ENCODE results near the gene TMTC1.

TMTC1 gene

GRCh38 chr12:29763301-29763683, 20.4 kb downstream of the TMTC1 start:
- DNase-seq = no peak
- TF ChIP-seq POLR2A (IDR thresholded peaks at IDR 0.05; ENCODE audit: low read length) (no peak), GATA1 (IDR thresholded peaks at IDR 0.05; ENCODE audit: low read depth, low read length) (no peak)

GRCh38 chr12:29762637-29763300, 21.0 kb downstream of the TMTC1 start:
- TF ChIP-seq GATA1 (IDR thresholded peaks at IDR 0.05; ENCODE audit: low read depth, low read length) (no peak), POLR2A (IDR thresholded peaks at IDR 0.05; ENCODE audit: low read length) (no peak)
- DNase-seq = no peak

- TF ChIP-seq POLR2A (IDR thresholded peaks at IDR 0.05; ENCODE audit: low read length) (no peak), GATA1 (IDR thresholded peaks at IDR 0.05; ENCODE audit: low read depth, low read length) (no peak)
- DNase-seq = no peak
These were observed 23.8 kb downstream of the TMTC1 start for GRCh38 chr12:29759950-29760349.

GRCh38 chr12:29756741-29757390, 26.9 kb downstream of the TMTC1 start:
- DNase-seq = no peak
- TF ChIP-seq POLR2A (IDR thresholded peaks at IDR 0.05; ENCODE audit: low read length) = no peak
- TF ChIP-seq GATA1 (IDR thresholded peaks at IDR 0.05; ENCODE audit: low read depth, low read length) = no peak

DNA sequence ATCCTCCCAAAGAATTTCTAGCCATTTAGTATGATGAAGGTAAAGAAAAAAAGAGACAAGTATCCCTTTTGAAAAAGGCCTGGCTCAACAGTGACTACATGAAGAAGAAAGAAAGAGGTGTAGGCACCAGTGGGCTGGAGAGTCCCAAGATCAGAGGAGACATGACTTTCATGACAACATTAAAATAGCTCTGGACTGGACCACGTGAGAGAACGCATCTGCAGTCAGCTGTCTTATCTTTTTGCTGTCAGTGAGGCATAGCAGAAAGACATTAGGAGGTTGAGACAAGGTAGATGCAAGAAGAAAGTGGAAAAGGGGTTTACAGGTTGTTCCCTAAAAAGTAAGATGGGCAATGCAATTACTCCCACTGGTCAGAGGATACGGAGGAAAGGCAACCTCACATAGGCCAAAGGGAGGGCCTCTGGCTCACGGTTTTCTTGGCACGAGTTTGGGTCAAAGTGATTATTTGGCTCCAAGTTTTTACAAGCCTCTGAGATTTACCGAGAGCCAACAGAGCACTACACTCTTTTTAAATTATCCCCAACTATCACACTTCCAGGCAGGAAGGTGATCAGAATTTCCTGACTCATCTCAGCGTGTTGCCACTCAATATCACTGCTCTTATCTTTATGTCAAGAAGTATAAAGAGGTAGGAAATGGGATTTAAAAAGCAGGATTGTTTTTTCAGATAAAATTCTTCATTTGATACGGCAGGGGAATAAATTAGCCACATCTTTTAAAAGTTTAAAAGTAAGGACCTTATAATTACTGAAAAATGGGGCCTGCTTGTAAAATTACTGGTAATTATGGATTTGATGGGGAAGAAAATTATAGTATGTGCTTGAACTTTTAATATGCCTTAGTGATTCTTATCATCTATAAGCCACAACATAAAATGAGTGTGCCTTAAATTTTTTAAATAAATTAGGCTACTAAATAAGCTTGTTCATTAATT, 29.2 kb downstream of the TMTC1 start:
- DNase-seq = no peak
- TF ChIP-seq POLR2A (IDR thresholded peaks at IDR 0.05; ENCODE audit: low read length) (no peak), GATA1 (IDR thresholded peaks at IDR 0.05; ENCODE audit: low read depth, low read length) (no peak)

DNA sequence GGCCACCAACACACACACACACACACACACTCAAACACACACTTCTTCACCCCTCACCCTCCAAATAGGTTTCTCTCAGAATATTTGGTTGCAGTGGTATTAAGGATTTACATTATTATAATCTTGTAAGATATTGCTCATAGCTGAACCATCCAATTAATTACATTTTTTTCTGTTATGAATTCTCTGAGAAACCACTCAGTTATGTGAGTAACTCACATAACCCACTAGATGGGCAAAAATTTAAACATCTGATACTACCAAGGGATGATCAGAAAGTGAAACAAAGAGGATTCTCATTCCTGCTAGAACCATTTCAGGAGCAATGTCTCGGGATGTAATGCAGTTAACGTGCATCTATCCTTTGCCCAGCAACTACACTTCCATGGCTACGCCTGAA, 31.6 kb downstream of the TMTC1 start:
- TF ChIP-seq GATA1 (IDR thresholded peaks at IDR 0.05; ENCODE audit: low read depth, low read length) (no peak), POLR2A (IDR thresholded peaks at IDR 0.05; ENCODE audit: low read length) (no peak)
- no peak for DNase-seq

DNA sequence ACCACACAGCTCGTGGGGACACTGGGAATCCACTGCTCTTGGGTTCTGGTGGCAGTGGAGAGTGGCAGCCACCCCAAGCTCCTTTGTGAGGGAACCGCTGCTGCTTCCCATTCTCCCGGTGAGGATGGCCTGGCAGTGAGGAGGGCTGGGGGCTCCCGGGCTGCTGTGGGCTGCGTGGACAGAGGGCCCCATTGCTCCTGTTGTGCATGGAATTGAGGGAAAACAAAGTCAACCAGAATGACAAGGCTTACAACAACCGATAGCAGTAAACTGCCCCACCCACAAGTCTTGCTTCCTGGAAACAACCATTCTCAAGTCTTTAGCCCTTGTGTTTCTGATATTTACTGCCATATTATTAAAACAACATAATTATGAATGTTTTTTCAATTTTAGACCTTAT, 32.1 kb downstream of the TMTC1 start:
- TF ChIP-seq GATA1 (IDR thresholded peaks at IDR 0.05; ENCODE audit: low read depth, low read length) (no peak), POLR2A (IDR thresholded peaks at IDR 0.05; ENCODE audit: low read length) (no peak)
- DNase-seq = no peak

- DNase-seq = no peak
- TF ChIP-seq POLR2A (IDR thresholded peaks at IDR 0.05; ENCODE audit: low read length) (no peak), GATA1 (IDR thresholded peaks at IDR 0.05; ENCODE audit: low read depth, low read length) (no peak)
These were observed 32.9 kb downstream of the TMTC1 start for GRCh38 chr12:29750928-29751220.

DNA sequence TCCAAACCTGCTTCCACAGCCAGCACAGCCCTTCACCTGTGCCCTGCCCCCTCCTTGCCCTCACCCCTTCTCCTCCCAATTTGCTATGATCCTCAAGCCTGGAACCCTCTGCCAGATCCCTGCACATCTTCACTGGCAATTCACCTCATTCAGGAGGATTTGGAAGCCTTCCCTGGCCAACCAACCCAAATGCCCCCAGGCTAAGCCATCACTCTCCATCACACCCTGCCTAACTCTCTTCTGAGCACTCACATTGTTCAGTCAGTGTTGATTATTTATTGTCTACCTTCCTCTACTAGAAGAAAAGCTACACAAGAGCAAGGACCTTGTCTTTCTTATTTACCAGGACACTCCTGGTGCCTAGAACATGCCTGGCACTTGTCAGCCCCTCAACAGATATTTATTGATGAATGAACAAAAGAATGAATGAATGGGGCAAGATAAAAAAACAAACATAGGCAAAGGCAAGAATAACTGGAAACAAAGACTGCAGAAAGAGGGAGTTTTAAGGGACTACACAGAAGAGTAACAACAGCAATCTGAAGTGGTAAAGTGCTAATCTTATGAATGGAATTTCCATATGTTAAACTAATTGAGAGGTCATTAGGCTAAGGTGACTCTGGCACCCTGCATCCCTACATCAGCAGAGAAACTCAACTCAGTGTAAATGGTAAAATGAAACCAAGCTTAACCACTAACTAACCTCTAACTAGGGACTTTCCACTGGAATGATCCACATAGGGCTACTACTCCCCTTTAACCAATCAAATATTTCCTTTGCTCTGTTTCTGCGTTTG, 33.4 kb downstream of the TMTC1 start:
- TF ChIP-seq GATA1 (IDR thresholded peaks at IDR 0.05; ENCODE audit: low read depth, low read length) (no peak), POLR2A (IDR thresholded peaks at IDR 0.05; ENCODE audit: low read length) (no peak)
- DNase-seq = no peak

- no peak for TF ChIP-seq GATA1 (IDR thresholded peaks at IDR 0.05; ENCODE audit: low read depth, low read length)
- no peak for TF ChIP-seq POLR2A (IDR thresholded peaks at IDR 0.05; ENCODE audit: low read length)
- no peak for DNase-seq
These were observed 39.4 kb downstream of the TMTC1 start for GRCh38 chr12:29744365-29744764.

GRCh38 chr12:29743801-29744200, 39.9 kb downstream of the TMTC1 start:
- DNase-seq = no peak
- TF ChIP-seq GATA1 (IDR thresholded peaks at IDR 0.05; ENCODE audit: low read depth, low read length) = no peak
- no peak for TF ChIP-seq POLR2A (IDR thresholded peaks at IDR 0.05; ENCODE audit: low read length)

GRCh38 chr12:29743077-29743476, 40.7 kb downstream of the TMTC1 start:
- TF ChIP-seq GATA1 (IDR thresholded peaks at IDR 0.05; ENCODE audit: low read depth, low read length) (no peak), POLR2A (IDR thresholded peaks at IDR 0.05; ENCODE audit: low read length) (no peak)
- DNase-seq = no peak

- no peak for DNase-seq
- no peak for TF ChIP-seq GATA1 (IDR thresholded peaks at IDR 0.05; ENCODE audit: low read depth, low read length)
- no peak for TF ChIP-seq POLR2A (IDR thresholded peaks at IDR 0.05; ENCODE audit: low read length)
These were observed 41.1 kb downstream of the TMTC1 start for GRCh38 chr12:29742646-29743045.
